DMS53 treated with DMSO at 0.1 percent for 48 hours (cell line): ENCODE measurements around the gene RGS7BP.

ENCODE experiments used
- DNase-seq: peaks from one replicate; lab custom pipeline; 2025; ENCODE audit not compliant: unreplicated experiment; lab: John Stamatoyannopoulos, UW

RGS7BP gene

DNA sequence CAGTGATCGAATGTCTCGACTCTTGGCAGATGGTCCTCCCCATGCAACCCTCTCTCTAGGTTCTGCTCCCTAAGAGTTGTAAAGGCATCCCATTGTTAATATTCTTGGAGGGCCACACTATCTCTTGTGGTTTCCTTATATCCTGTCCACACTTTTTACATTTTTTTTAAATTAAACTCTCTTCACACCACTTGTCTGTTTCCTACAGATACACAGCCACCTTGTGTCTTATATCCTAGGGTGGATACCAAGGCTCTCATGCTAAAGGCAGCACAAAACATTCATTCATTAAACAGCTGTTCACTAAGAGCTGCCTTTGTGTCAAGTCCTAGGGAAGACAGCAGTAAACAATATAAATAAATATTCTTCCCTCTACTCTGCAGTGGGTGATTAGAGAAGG is 124.0 kb downstream of the RGS7BP start:
- DNase-seq, result no peak

DNA sequence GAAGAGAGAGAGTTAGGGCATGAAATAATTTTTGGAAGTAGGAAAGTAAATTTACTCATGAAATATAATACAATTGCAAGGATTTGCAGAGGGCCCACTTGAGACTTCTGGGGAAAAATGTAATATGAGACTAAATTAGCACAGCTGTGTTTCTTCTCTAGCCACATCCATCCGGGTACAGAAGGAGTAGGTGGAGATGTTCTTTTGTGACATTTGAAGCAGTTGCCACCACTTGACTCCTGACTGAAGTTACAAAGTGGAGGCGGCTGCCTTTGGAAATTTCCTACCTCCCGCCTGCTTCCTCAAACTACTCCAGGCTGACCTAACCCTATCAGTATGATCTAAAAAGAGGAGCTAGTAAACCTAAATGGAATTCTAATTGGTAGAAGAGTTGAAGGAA is 126.4 kb downstream of the RGS7BP start:
- DNase-seq, result peak; percentile 93

DNA sequence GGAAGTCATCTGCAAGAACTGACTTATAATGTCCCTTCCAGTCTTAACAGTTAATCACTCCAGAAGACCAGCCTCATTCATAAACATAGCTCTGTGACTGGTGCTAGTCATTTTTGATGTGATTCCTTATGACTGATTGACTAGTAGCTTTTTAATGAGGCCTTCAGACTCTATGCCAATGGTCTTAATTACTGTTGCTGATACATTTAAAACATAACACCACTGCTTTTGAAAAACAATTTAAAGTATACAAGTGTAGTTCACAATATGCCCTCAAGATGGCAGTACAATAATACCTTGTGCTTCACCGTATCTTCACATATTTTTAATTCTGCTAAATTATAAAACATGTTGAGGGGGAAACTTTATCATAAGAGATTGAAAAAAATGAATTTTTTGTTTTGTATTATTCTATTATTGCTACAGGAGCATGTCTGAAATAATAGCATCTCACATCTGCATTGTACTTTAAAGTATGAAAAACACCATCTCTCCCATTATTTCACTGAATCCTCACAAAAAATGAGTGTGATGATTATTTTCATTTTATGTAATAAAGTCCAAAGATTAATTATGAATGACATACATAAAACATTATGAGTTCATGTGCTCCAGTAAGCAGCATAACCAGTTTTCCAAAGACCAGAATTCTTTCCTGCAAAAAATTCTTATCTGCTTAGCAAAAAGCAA is 129.3 kb downstream of the RGS7BP start:
- DNase-seq, result peak; percentile 17

DNA sequence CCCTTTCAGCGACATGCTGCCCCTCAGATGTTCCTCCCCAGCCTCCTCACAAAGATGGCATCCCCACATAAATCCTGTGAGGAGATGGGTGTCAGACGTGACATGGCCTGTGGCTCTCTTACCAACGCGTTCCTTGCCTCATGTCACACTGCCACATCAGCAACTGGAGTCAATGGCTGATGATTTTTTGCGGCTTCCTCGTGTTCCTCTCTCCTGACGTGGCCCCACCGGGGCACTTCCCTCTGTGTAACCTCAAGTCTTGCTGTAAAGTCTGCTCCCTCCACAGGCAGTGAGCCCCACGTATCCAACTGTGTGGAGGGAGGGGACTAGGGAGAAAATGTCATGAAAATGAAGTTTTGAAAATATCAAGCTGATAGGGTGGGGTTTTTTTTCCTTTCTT is 131.3 kb downstream of the RGS7BP start:
- no peak for DNase-seq

DNA sequence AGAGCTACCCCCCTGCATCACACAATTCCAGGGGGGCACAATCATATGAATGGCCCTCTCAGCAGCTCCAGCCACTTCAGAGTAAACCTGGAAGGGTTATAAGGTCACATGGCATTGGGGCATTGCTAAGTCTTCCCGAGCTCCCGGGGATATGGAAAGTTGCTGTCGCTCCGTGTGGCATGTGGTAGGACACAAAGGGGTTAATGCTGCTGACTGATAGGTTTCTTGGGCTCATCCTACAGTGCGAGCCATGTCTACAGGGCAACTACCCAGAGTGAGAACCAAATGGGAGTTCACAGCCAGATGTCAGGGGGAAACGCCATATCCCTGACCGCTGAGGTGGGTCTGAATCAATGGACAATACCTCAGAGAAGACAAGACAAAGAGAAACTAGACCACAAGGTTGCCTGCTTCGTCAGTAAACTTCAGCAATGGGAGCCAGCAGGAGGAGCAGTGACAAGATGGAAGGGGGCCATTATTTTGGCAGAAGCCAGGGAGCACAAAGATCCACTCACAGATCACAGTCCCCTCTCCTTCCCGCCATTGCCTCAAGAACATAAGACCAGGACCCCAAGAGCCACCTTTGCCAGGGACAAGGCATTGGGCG is 132.1 kb downstream of the RGS7BP start:
- no peak for DNase-seq

DNA sequence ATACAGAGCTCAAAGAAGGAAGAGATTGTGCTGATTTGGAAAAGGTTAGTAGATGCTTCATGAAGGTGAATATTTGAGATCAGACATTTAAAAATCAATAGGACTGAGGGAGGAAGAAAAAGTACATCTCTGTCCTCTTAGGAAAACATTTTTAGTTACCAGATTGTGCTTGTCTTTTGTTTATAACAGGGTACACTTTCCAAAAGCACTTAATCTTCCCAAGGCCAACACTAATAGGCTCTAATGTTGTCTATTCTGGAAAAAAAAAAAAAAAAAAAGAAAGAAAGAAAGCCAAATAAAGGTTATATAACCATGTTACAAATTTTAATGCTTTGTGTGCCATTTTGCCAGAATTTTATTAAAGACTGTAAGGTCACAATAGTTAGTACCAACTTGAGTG is 139.0 kb downstream of the RGS7BP start:
- DNase-seq, result no peak

DNA sequence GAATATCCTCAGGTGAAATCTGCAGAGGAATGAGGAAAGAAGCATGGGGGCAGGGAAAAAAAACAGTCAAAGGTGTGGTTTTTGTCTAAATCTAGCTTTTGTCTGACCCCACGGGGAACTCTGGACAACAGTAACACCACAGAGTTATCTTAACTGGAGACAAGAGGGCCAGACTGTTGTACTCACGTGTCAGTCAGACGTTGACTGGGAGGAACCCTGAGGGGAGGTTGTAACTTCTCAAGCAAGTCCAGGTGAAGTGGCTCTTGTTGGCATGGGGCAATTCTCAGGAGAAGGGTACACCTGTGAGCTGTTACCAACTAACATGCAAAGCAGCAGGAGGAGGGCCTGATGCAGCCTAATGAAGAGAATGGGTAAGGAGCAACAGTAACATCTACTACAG is 140.4 kb downstream of the RGS7BP start:
- DNase-seq, result no peak

DNA sequence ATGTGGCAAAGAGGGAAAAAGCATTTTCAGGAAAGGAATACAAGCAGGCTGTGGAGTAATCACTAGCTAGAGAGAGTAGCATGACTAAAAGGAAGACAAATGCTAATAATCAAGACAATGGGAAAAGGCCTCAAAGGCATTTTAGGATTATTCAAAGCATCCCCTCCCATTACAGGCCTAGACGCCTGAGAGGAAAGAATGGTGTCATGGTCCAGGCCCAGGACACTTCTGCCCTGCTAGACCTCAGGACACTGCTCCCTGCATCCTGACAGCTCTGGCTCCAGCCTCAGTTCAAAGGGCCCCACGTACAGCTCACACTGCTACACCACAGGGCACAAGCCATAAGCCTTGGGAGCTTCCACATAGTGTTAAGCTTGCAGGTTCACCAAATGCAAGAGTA is 143.7 kb downstream of the RGS7BP start:
- no peak for DNase-seq

DNA sequence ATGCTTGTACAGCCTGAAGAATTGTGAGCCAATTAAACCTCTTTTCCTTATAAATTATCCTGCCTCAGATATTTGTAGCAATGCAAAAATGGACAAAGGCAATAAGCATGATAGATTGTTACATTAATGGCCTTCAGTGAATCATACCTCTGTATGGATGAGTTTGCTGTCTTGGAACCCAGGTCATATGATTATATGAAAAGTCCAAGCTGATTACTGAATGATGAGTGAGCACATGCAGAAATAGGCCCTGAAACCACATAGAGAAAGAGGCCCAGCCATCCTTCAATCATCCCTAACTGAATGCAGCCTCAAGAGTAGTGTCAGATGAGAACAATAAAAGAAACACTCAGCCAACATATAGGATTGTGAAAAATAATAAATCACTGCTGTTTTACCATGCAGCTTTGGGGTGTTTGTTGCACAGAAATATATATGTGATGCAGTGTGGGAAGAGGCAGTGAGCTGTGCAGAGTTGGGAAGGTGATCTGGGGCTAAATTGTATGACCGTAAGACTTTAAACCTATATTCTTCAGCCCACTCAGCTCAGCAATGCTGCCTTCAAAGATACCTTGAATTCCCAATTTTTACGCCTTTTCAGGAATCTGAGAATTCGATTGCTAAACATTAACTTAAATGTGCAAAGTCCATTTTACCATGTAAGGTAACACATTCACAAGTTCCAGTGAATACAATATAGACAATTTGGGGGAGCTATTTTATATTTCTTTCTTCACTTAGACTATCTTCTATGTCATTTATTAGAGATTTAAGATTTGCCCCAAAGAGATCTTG is 148.1 kb downstream of the RGS7BP start:
- no peak for DNase-seq

DNA sequence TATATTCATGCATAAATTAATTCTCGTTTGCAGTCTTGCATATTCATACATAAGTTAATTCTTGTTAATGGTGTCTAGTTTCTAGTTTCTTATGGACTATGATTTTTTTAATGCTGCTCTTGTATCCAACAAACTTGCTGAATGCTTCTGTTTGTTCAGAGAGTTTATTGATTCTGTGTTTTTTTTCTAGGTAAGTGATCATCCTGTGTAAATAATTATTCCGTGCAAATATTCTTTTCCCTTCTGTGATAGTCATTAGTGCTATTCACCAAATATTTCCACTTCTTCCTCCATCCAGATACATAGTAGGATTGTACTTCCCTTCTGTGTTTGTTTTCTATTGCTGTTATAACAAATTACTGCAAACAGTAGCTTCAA is 148.7 kb downstream of the RGS7BP start:
- peak; percentile 57 for DNase-seq

DNA sequence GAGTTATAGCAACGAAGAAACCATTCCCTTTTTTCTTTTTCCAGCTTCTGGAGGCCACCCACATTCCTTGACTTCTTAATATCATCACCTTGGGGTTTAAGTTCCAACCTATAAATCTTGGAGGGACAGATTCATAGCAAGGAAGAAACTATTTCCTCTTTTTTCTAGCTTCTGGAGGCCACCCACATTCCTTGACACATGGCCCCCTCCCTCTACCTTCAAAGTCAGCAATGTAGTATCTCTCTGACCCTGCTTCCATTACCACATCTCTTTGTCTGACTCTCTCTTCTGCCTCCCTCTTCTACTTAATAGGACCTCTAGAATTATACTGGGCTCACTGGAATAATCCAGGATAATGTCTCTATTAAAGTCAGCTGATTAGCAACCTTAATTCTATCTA is 149.8 kb downstream of the RGS7BP start:
- DNase-seq, result no peak

DNA sequence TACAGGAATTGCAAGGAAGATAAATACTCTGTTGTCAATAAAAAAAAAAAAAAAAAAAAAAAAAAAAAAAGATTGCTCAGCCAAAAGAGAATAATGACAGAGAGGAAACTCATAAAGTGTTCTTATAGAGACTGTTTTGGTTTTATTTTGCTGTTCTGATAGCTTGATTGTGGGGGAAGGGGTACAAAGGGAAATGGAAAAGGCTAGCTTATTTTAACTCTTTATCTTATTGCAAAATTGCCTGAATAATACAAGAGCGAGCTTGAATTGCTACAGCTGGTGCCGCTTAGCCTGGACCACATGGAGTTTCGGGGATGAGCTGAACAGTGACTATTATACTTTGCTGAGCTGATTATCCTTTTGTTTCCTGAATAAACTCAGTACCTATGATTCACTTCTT is 153.5 kb downstream of the RGS7BP start:
- DNase-seq, result no peak
